H1 (cell line): Measurements from ENCODE around the gene FAM120B. TPM values are rescaled to one million over a fixed set of nuclear protein-coding genes. Genes with fewer than 3 reads are reported as not detected.

ENCODE experiments used
- CTCF ChIP-seq, 3 experiments: IDR thresholded peaks; 1 replicate in 2 of 3; 2 replicates in 1 of 3; pipeline versions ENCODE4 v1.5.1 to v1.6.1; 2011; ENCODE audit warnings: low read length in 3 of 3, mild to moderate bottlenecking in 3 of 3, inconsistent platforms in 2 of 3, low read depth in 1 of 3, moderate library complexity in 1 of 3; ENCODE audit not compliant: insufficient read depth in 1 of 3; ENCODE audit errors: control extremely low read depth in 1 of 3
- KDM1A ChIP-seq: fragments of 200-600, 300-600 bp; sonication (generic); IDR thresholded peaks from 2 replicates; pipeline ENCODE4 v1.7.1; 2016; ENCODE audit warnings: mild to moderate bottlenecking, low read length, borderline replicate concordance
- SIN3A ChIP-seq, 2 experiments: IDR thresholded peaks in 1 of 2; conservative IDR thresholded peaks in 1 of 2; 2 replicates each; pipeline ENCODE4 v1.6.1; 2011 to 2012; ENCODE audit warnings: low read length in 2 of 2, improper control_type of control experiment in 1 of 2, low read depth in 1 of 2, mild to moderate bottlenecking in 1 of 2
- polyA plus RNA-seq, 7 experiments: library from polyadenylated mRNA; depleted of rRNA in 3 of 7; stranded (reverse) in 5 of 7; unstranded in 2 of 7; fragments of >200 nt in 5 of 7; fragments of 200-250 nt in 2 of 7; gene quantifications; 1 replicate in 5 of 7; 2 replicates in 1 of 7; 4 replicates in 1 of 7; pipeline versions ENCODE4 v1.2.1 to v1.2.3, GENCODE V29; 2011 to 2013; ENCODE audit warnings: missing spikeins in 2 of 7, mixed read lengths in 2 of 7
- total RNA-seq: library from RNA; stranded (reverse); fragmentation: NEBNext Ultra II Directional; extraction: Animal tissue kit (Norgen Biotek cat#: 25700); gene quantifications from 2 replicates; pipeline ENCODE4 v1.2.1, GENCODE V29; 2021

The FAM120B gene
- total and polyA plus RNA-seq, 2 of the 8 experiments (the other 6 are each of a cell fraction or from before 2014, with no cell fraction given) = 5.1 to 12.5 TPM

GRCh38 chr6:170404036-170404435 lies 97.5 kb downstream of the FAM120B start (continued):
- TF ChIP-seq SIN3A (conservative IDR thresholded peaks at IDR 0.05 in 1 of 2, IDR thresholded peaks at IDR 0.05 in 1 of 2; ENCODE audit: low read depth in 1 of 2, low read length in 2 of 2) = no peak
- TF ChIP-seq CTCF (IDR thresholded peaks at IDR 0.05; ENCODE audit: control extremely low read depth in 1 of 3, insufficient read depth in 1 of 3, low read depth in 1 of 3, low read length in 3 of 3) = no peak
- no peak for TF ChIP-seq KDM1A
